Mesenchymal stem cell (in vitro differentiated cells and primary cell): ENCODE measurements around the gene C17orf107.

ENCODE experiments used
- DNase-seq: peaks from one replicate; pipeline ENCODE4 v3.0.0-alpha.2; 2013
- H2AFZ ChIP-seq: one replicate; pipeline ENCODE4 v1.6.1; 2013; ENCODE audit warnings: low read depth, mild to moderate bottlenecking, control low read depth, inconsistent platforms, low read length, moderate library complexity
- H2AK5ac ChIP-seq: 2 replicates; pipeline ENCODE4 v1.6.1; 2013; ENCODE audit warnings: low read length, moderate library complexity, mild to moderate bottlenecking, inconsistent platforms; ENCODE audit not compliant: severe bottlenecking
- H2BK120ac ChIP-seq: one replicate; pipeline ENCODE4 v1.6.1; 2013; ENCODE audit warnings: low read depth, mild to moderate bottlenecking, inconsistent platforms, low read length, moderate library complexity
- H2BK12ac ChIP-seq, 2 experiments: one replicate each; pipeline ENCODE4 v1.6.1; 2013; ENCODE audit warnings: inconsistent platforms in 2 of 2, low read length in 2 of 2, mild to moderate bottlenecking in 2 of 2, moderate library complexity in 2 of 2, control low read depth in 1 of 2
- H2BK15ac ChIP-seq: one replicate; pipeline ENCODE4 v1.6.1; 2013; ENCODE audit warnings: mild to moderate bottlenecking, low read depth, inconsistent platforms; ENCODE audit not compliant: poor library complexity, severe bottlenecking
- H2BK5ac ChIP-seq: 2 replicates; pipeline ENCODE4 v1.6.1; 2013; ENCODE audit warnings: low read depth, mild to moderate bottlenecking, low read length, control low read depth, inconsistent platforms; ENCODE audit not compliant: poor library complexity, severe bottlenecking
- H3K14ac ChIP-seq, 2 experiments: one replicate each; pipeline ENCODE4 v1.6.1; 2013; ENCODE audit warnings: inconsistent platforms in 2 of 2, low read length in 2 of 2, control low read depth in 1 of 2, mild to moderate bottlenecking in 1 of 2, moderate library complexity in 1 of 2
- H3K18ac ChIP-seq, 2 experiments: one replicate each; pipeline ENCODE4 v1.6.1; 2013; ENCODE audit warnings: inconsistent platforms in 2 of 2, low read length in 2 of 2, control low read depth in 1 of 2, low read depth in 1 of 2, mild to moderate bottlenecking in 1 of 2
- H3K23ac ChIP-seq, 2 experiments: one replicate each; pipeline ENCODE4 v1.6.1; 2013; ENCODE audit warnings: inconsistent platforms in 2 of 2, low read length in 2 of 2, mild to moderate bottlenecking in 2 of 2, moderate library complexity in 2 of 2, control low read depth in 1 of 2
- H3K27ac ChIP-seq: 2 replicates; pipeline ENCODE4 v1.5.1; 2013; ENCODE audit warnings: mild to moderate bottlenecking, moderate library complexity, low read length, control low read depth, inconsistent platforms; ENCODE audit not compliant: poor library complexity, severe bottlenecking
- H3K27me3 ChIP-seq, 2 experiments: 2 replicates each; pipeline versions ENCODE4 v1.6.1 to v1.7.0; 2013; ENCODE audit warnings: low read length in 2 of 2, mild to moderate bottlenecking in 2 of 2, moderate library complexity in 2 of 2, control low read depth in 1 of 2, inconsistent platforms in 1 of 2; ENCODE audit not compliant: control insufficient read depth in 1 of 2, insufficient read depth in 1 of 2
- H3K36me3 ChIP-seq, 2 experiments: 2 replicates each; pipeline versions ENCODE4 v1.6.1 to v1.7.0; 2013; ENCODE audit warnings: low read length in 2 of 2, control low read depth in 1 of 2, inconsistent platforms in 1 of 2, low read depth in 1 of 2, mild to moderate bottlenecking in 1 of 2; ENCODE audit not compliant: insufficient read depth in 2 of 2, control insufficient read depth in 1 of 2
- H3K4ac ChIP-seq, 2 experiments: one replicate each; pipeline ENCODE4 v1.6.1; 2013; ENCODE audit warnings: inconsistent platforms in 2 of 2, low read length in 2 of 2, mild to moderate bottlenecking in 2 of 2, moderate library complexity in 2 of 2, control low read depth in 1 of 2, low read depth in 1 of 2
- H3K4me1 ChIP-seq: 2 replicates; pipeline ENCODE4 v1.6.1; 2013; ENCODE audit warnings: low read depth, low read length, control low read depth; ENCODE audit not compliant: control insufficient read depth, insufficient read depth
- H3K4me2 ChIP-seq: 2 replicates; pipeline ENCODE4 v1.6.1; 2013; ENCODE audit warnings: low read length, mild to moderate bottlenecking, inconsistent platforms; ENCODE audit not compliant: poor library complexity, severe bottlenecking
- H3K4me3 ChIP-seq, 2 experiments: 2 replicates each; pipeline versions ENCODE4 v1.5.1 to v1.7.0; 2013; ENCODE audit warnings: low read length in 2 of 2, mild to moderate bottlenecking in 2 of 2, control low read depth in 1 of 2, low read depth in 1 of 2; ENCODE audit not compliant: insufficient read depth in 1 of 2
- H3K79me1 ChIP-seq: replicated peaks from 2 replicates; pipeline ENCODE4 v1.6.1; 2013; ENCODE audit warnings: mild to moderate bottlenecking, control low read depth, low read length, inconsistent platforms; ENCODE audit not compliant: poor library complexity, severe bottlenecking
- H3K9ac ChIP-seq: 2 replicates; pipeline ENCODE4 v1.7.0; 2013; ENCODE audit warnings: mild to moderate bottlenecking, low read length, moderate library complexity
- H3K9me3 ChIP-seq: 2 replicates; pipeline ENCODE4 v1.7.0; 2013; ENCODE audit warnings: mild to moderate bottlenecking, low read length; ENCODE audit not compliant: control insufficient read depth
- H4K8ac ChIP-seq: one replicate; pipeline ENCODE4 v1.6.1; 2013; ENCODE audit warnings: inconsistent platforms, mild to moderate bottlenecking, low read length, moderate library complexity
- H4K91ac ChIP-seq: one replicate; pipeline ENCODE4 v1.6.1; 2013; ENCODE audit warnings: mild to moderate bottlenecking, low read length, inconsistent platforms
- WGBS: methylation state at CpG from one replicate; pipeline ENCODE4 v1.1.7; 2013; ENCODE audit warnings: mixed read lengths; 5-methylcytosine and 5-hydroxymethylcytosine counted together

The C17orf107 gene

GRCh38 chr17:4940555-4941318, 41.4 kb downstream of the C17orf107 start:
- Histone ChIP-seq H2BK12ac (no peak overlapping the region), H3K4me3 (peak overlapping the region; percentile 80 to 98), H3K27me3 (no peaks in the 10 kb centered on the region), H2AK5ac (peak overlapping the region; percentile 79), H3K18ac (peak overlapping the region; percentile 73 to 84), H3K79me1 (peaks cover 22% of the 10 kb centered on the region), H3K23ac (peak overlapping the region in 1 of 2 experiments; percentile 75), H2BK5ac (peak overlapping the region; percentile 46), H3K4me1 (peaks cover 37% of the 10 kb centered on the region), H3K9me3 (no peaks in the 10 kb centered on the region), H3K4me2 (peak overlapping the region; percentile 94), H3K9ac (peak overlapping the region; percentile 97), H3K4ac (peak overlapping the region; percentile 80 to 96), H2BK15ac (no peak overlapping the region), H3K36me3 (peaks cover 63 to 68% of the 10 kb centered on the region in 2 experiments), H3K27ac (peak overlapping the region; percentile 98), H4K91ac (peak overlapping the region; percentile 94), H2AFZ (peak overlapping the region; percentile 46), H2BK120ac (peak overlapping the region; percentile 64), H3K14ac (peak overlapping the region; percentile 86 to 90), H4K8ac (peak overlapping the region; percentile 95)
- 3% methylated on average over 19 of the region's 29 CpGs for WGBS
- DNase-seq: no peak

- H3K4me2 ChIP-seq: peak overlapping the region; percentile 94
- no peak overlapping the region for H2AFZ ChIP-seq
- no peak overlapping the region for H4K91ac ChIP-seq
- H3K9ac ChIP-seq: peak overlapping the region; percentile 97
- peaks cover 40% of the 10 kb centered on the region for H3K4me1 ChIP-seq
- peak overlapping the region; percentile 43 for H4K8ac ChIP-seq
- peaks cover 21% of the 10 kb centered on the region for H3K79me1 ChIP-seq
- H2BK15ac ChIP-seq: no peak overlapping the region
- no peak overlapping the region for H3K14ac ChIP-seq
- no peaks in the 10 kb centered on the region for H3K27me3 ChIP-seq
- no peaks in the 10 kb centered on the region for H3K9me3 ChIP-seq
- H3K27ac ChIP-seq: peak overlapping the region; percentile 98
- no peak overlapping the region for H2BK12ac ChIP-seq
- H3K23ac ChIP-seq: no peak overlapping the region
- H3K36me3 ChIP-seq: peaks cover 60 to 68% of the 10 kb centered on the region in 2 experiments
- H2AK5ac ChIP-seq: peak overlapping the region; percentile 58
- H3K4ac ChIP-seq: peak overlapping the region in 1 of 2 experiments; percentile 21
- H3K18ac ChIP-seq: no peak overlapping the region
- no peak for DNase-seq
- no peak overlapping the region for H2BK120ac ChIP-seq
- 59% methylated on average over 4 of the region's 4 CpGs for WGBS
- H2BK5ac ChIP-seq: no peak overlapping the region
- H3K4me3 ChIP-seq: peak overlapping the region in 1 of 2 experiments; percentile 98
Measured at GRCh38 chr17:4941319-4941610, 41.9 kb downstream of the C17orf107 start.

GRCh38 chr17:4942760-4943508, 43.6 kb downstream of the C17orf107 start:
- no peak overlapping the region for H2BK120ac ChIP-seq
- peak overlapping the region; percentile 13 for H2AK5ac ChIP-seq
- no peak overlapping the region for H3K23ac ChIP-seq
- H2BK15ac ChIP-seq: no peak overlapping the region
- no peak overlapping the region for H3K18ac ChIP-seq
- no peaks in the 10 kb centered on the region for H3K27me3 ChIP-seq
- H3K27ac ChIP-seq: peak overlapping the region; percentile 17
- no peak overlapping the region for H2BK12ac ChIP-seq
- no peak overlapping the region for H4K8ac ChIP-seq
- no peak for DNase-seq
- no peak overlapping the region for H2BK5ac ChIP-seq
- peaks cover 52 to 58% of the 10 kb centered on the region in 2 experiments for H3K36me3 ChIP-seq
- no peak overlapping the region for H3K14ac ChIP-seq
- H3K79me1 ChIP-seq: peaks cover 10% of the 10 kb centered on the region
- no peak overlapping the region for H3K4me2 ChIP-seq
- no peaks in the 10 kb centered on the region for H3K9me3 ChIP-seq
- H3K4me1 ChIP-seq: peaks cover 40% of the 10 kb centered on the region
- H4K91ac ChIP-seq: no peak overlapping the region
- H3K9ac ChIP-seq: peak overlapping the region; percentile 97
- no peak overlapping the region for H3K4me3 ChIP-seq
- 86% methylated on average over 5 of the region's 13 CpGs for WGBS
- no peak overlapping the region for H3K4ac ChIP-seq
- no peak overlapping the region for H2AFZ ChIP-seq

GRCh38 chr17:4944163-4944553, 44.8 kb downstream of the C17orf107 start:
- Histone ChIP-seq H3K14ac (no peak overlapping the region), H3K4me3 (no peak overlapping the region), H2BK15ac (no peak overlapping the region), H2BK5ac (no peak overlapping the region), H3K4ac (no peak overlapping the region), H2BK12ac (no peak overlapping the region), H3K4me2 (no peak overlapping the region), H3K27me3 (no peaks in the 10 kb centered on the region), H3K27ac (peak overlapping the region; percentile 98), H4K91ac (no peak overlapping the region), H3K23ac (no peak overlapping the region), H2AFZ (no peak overlapping the region), H4K8ac (peak overlapping the region; percentile 45), H3K9me3 (no peaks in the 10 kb centered on the region), H3K36me3 (peaks cover 42 to 51% of the 10 kb centered on the region in 2 experiments), H2AK5ac (no peak overlapping the region), H2BK120ac (no peak overlapping the region), H3K79me1 (no peaks in the 10 kb centered on the region), H3K4me1 (peaks cover 28% of the 10 kb centered on the region), H3K18ac (no peak overlapping the region), H3K9ac (peak overlapping the region; percentile 97)
- 88% methylated on average over 2 of the region's 3 CpGs for WGBS
- no peak for DNase-seq
